ENCODE data around the gene AKAP10. TPM values are rescaled to one million over a fixed set of nuclear protein-coding genes. Genes with fewer than 3 reads are reported as not detected.

The AKAP10 gene
- total and polyA plus RNA-seq, 2 donors (not counting 1 experiment from before 2014, with no cell fraction given): 20.6 to 71.2 TPM

- no peaks in the 10 kb centered on the region for H3K27me3 ChIP-seq (replicated peaks in 1 of 4; ENCODE audit: control extremely low read depth in 1 of 4, control insufficient read depth in 3 of 4, insufficient read depth in 4 of 4, low read length in 3 of 4)
- no peak overlapping the region for H2AFZ ChIP-seq (ENCODE audit: insufficient read depth, low read depth, low read length, poor library complexity, severe bottlenecking)
- POLR2A ChIA-PET: no interaction called here
- H4K20me1 ChIP-seq (ENCODE audit: control insufficient read depth, insufficient read depth, low read length, poor library complexity, severe bottlenecking): peaks cover 60% of the 10 kb centered on the region
- Mint-ChIP-seq H3K27ac (no peak overlapping the region), H3K4me1 (peaks cover 16% of the 10 kb centered on the region), H3K27me3 (no peaks in the 10 kb centered on the region), H3K9me3 (ENCODE audit: insufficient read depth) (no peaks in the 10 kb centered on the region), H3K4me3 (no peak overlapping the region)
- H3K9ac ChIP-seq (ENCODE audit: low read length): no peak overlapping the region
- H3K4me1 ChIP-seq (ENCODE audit: control insufficient read depth in 2 of 2, insufficient read depth in 2 of 2, low read length in 2 of 2): peaks cover 0 to under 1% of the 10 kb centered on the region in 2 donors
- ATAC-seq (ENCODE audit: low read depth): no peak
- TF ChIP-seq EZH2 (IDR thresholded peaks at IDR 0.05; ENCODE audit: borderline replicate concordance, insufficient read depth, low read depth, low read length, poor library complexity, severe bottlenecking) (no peak), CTCF (IDR thresholded peaks at IDR 0.05) (no peak)
- H3K4me2 ChIP-seq (replicated peaks; ENCODE audit: low read depth, low read length, poor library complexity, severe bottlenecking): no peak overlapping the region
- no peak overlapping the region for H3K27ac ChIP-seq (ENCODE audit: low read length in 2 of 2)
- WGBS (ENCODE audit: insufficient coverage): 98% methylated on average over 4 of the region's 5 CpGs
- DNase-seq: no peak
- intact Hi-C loops (cut with micrococcal nuclease): no loop called here
- H3K79me2 ChIP-seq (ENCODE audit: control insufficient read depth, insufficient read depth, low read length): peaks cover 37% of the 10 kb centered on the region
- CTCF ChIA-PET: no interaction called here
- H3K36me3 ChIP-seq (replicated peaks in 1 of 2; ENCODE audit: control extremely low read depth in 1 of 2, control insufficient read depth in 1 of 2, extremely low read depth in 1 of 2, insufficient read depth in 2 of 2, low read length in 1 of 2): peaks cover 3 to 66% of the 10 kb centered on the region in 2 experiments
- H3K9me3 ChIP-seq (ENCODE audit: control extremely low read depth in 1 of 3, control insufficient read depth in 2 of 3, insufficient read depth in 1 of 3, low read length in 2 of 3): no peaks in the 10 kb centered on the region
- H3K4me3 ChIP-seq (ENCODE audit: control extremely low read depth in 1 of 5, extremely low read depth in 1 of 5, insufficient read depth in 1 of 5, low read depth in 2 of 5, low read length in 4 of 5): no peak overlapping the region
These were observed 34.6 kb downstream of the AKAP10 start for GRCh38 chr17:19943026-19943425.

DNA sequence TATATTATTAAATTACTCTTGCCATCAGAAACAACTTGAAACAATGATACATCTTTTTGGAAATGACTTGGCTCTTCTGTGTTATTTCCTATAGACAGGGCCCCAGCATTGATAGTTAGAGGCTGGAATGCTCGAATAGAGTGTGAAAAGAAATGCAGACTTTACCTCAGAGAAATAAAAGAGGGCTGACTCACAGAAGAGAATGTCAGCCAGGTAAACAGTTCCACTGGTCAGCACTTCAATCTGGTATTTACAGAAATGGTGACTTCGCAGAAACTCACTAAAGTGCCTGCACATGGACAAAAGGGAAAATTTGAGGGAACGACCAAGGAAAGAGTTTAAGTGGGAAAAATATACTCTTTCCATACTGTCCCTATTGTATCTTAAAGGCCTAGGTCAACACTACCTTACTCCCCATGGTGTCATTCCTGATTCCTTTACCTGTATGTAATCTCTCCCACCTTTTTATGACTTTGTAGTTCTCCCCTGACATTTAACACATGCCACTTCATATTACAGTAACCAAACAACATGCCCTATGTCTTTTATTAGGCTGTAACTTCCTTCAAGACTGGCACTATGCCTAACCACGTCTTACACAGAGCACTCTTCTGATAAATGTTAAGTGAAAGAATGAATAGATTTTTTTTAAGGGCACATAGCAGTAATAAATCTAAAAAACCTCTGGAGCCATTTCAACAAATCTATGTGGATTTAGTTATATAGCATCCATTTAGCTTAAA is 36.7 kb downstream of the AKAP10 start:
- H3K4me2 ChIP-seq (replicated peaks; ENCODE audit: low read depth, low read length, poor library complexity, severe bottlenecking): no peak overlapping the region
- H3K27ac Mint-ChIP-seq: no peak overlapping the region
- H3K27ac ChIP-seq (ENCODE audit: low read length in 2 of 2): no peak overlapping the region
- H3K9ac ChIP-seq (ENCODE audit: low read length): no peak overlapping the region
- H2AFZ ChIP-seq (ENCODE audit: insufficient read depth, low read depth, low read length, poor library complexity, severe bottlenecking): no peak overlapping the region
- no peaks in the 10 kb centered on the region for H3K9me3 Mint-ChIP-seq (ENCODE audit: insufficient read depth)
- ATAC-seq (ENCODE audit: low read depth) (no peak), DNase-seq (no peak)
- no CpG with 5 or more reads among the region's 4 CpGs for WGBS (ENCODE audit: insufficient coverage)
- no peaks in the 10 kb centered on the region for H3K27me3 ChIP-seq (replicated peaks in 1 of 4; ENCODE audit: control extremely low read depth in 1 of 4, control insufficient read depth in 3 of 4, insufficient read depth in 4 of 4, low read length in 3 of 4)
- TF ChIP-seq EZH2 (IDR thresholded peaks at IDR 0.05; ENCODE audit: borderline replicate concordance, insufficient read depth, low read depth, low read length, poor library complexity, severe bottlenecking): no peak
- TF ChIP-seq CTCF (IDR thresholded peaks at IDR 0.05): no peak
- H3K4me1 Mint-ChIP-seq: peaks cover 13% of the 10 kb centered on the region
- no peaks in the 10 kb centered on the region for H3K9me3 ChIP-seq (ENCODE audit: control extremely low read depth in 1 of 3, control insufficient read depth in 2 of 3, insufficient read depth in 1 of 3, low read length in 2 of 3)
- H4K20me1 ChIP-seq (ENCODE audit: control insufficient read depth, insufficient read depth, low read length, poor library complexity, severe bottlenecking): peaks cover 42% of the 10 kb centered on the region
- no peak overlapping the region for H3K4me3 Mint-ChIP-seq
- H3K36me3 ChIP-seq (replicated peaks in 1 of 2; ENCODE audit: control extremely low read depth in 1 of 2, control insufficient read depth in 1 of 2, extremely low read depth in 1 of 2, insufficient read depth in 2 of 2, low read length in 1 of 2): peaks cover 3 to 69% of the 10 kb centered on the region in 2 experiments
- ChIA-PET POLR2A (no interaction called here), CTCF (no interaction called here)
- intact Hi-C loops (cut with micrococcal nuclease): no loop called here
- no peak overlapping the region for H3K4me3 ChIP-seq (ENCODE audit: control extremely low read depth in 1 of 5, extremely low read depth in 1 of 5, insufficient read depth in 1 of 5, low read depth in 2 of 5, low read length in 4 of 5)
- no peaks in the 10 kb centered on the region for H3K4me1 ChIP-seq (ENCODE audit: control insufficient read depth in 2 of 2, insufficient read depth in 2 of 2, low read length in 2 of 2)
- peaks cover 21% of the 10 kb centered on the region for H3K79me2 ChIP-seq (ENCODE audit: control insufficient read depth, insufficient read depth, low read length)
- no peaks in the 10 kb centered on the region for H3K27me3 Mint-ChIP-seq

All from B cell (primary cell).